Liver (tissue), 9 donors: ENCODE measurements around the gene CAMKMT. TPM values are rescaled to one million over a fixed set of nuclear protein-coding genes. Genes with fewer than 3 reads are reported as not detected.

Experiments used
- DNase-seq: peaks from one replicate; pipeline ENCODE4 v3.0.0-alpha.2; 2017; ENCODE audit warnings: low spot score
- H3K27ac ChIP-seq, 2 donors: one replicate each; pipeline ENCODE4 v1.7.0; 2013; ENCODE audit warnings: inconsistent platforms in 2 of 2, low read length in 2 of 2, control low read depth in 1 of 2, low read depth in 1 of 2, mild to moderate bottlenecking in 1 of 2
- H3K27me3 ChIP-seq, 4 donors: one replicate each; pipeline versions ENCODE4 v1.6.1 to v1.7.0; 2013; ENCODE audit warnings: low read length in 3 of 4, inconsistent platforms in 1 of 4, mild to moderate bottlenecking in 1 of 4, moderate library complexity in 1 of 4; ENCODE audit not compliant: control insufficient read depth in 4 of 4, insufficient read depth in 4 of 4
- H3K36me3 ChIP-seq, 4 donors: one replicate each; pipeline versions ENCODE4 v1.6.1 to v1.7.0; 2013; ENCODE audit warnings: low read length in 3 of 4, mild to moderate bottlenecking in 3 of 4, low read depth in 1 of 4, moderate library complexity in 1 of 4; ENCODE audit not compliant: control insufficient read depth in 4 of 4, insufficient read depth in 3 of 4
- H3K4me1 ChIP-seq, 4 donors: one replicate each; pipeline versions ENCODE4 v1.6.1 to v1.7.0; 2013; ENCODE audit warnings: low read length in 3 of 4, mild to moderate bottlenecking in 3 of 4, moderate library complexity in 1 of 4; ENCODE audit not compliant: control insufficient read depth in 4 of 4, insufficient read depth in 4 of 4
- H3K4me3 ChIP-seq, 3 donors: one replicate each; pipeline versions ENCODE4 v1.6.1 to v1.7.0; 2013; ENCODE audit warnings: low read length in 3 of 3, control low read depth in 1 of 3, low read depth in 1 of 3, mild to moderate bottlenecking in 1 of 3
- H3K9ac ChIP-seq, 2 donors: one replicate each; pipeline ENCODE4 v1.7.0; 2013; ENCODE audit warnings: low read length in 2 of 2, mild to moderate bottlenecking in 2 of 2, moderate library complexity in 2 of 2, control low read depth in 1 of 2, low read depth in 1 of 2
- H3K9me3 ChIP-seq, 4 donors: one replicate each; pipeline versions ENCODE4 v1.6.1 to v1.7.0; 2013; ENCODE audit warnings: low read length in 3 of 4; ENCODE audit not compliant: control insufficient read depth in 4 of 4
- ATF3 ChIP-seq: IDR thresholded peaks from 2 replicates; pipeline ENCODE4 v1.6.1; 2016; ENCODE audit warnings: antibody characterized with exemption
- CTCF ChIP-seq: fragments of 150-350 bp; IDR thresholded peaks from 2 replicates; pipeline ENCODE4 v1.5.1; 2017; ENCODE audit warnings: improper control_type of control experiment, low read depth, low read length; ENCODE audit not compliant: missing input control
- EGR1 ChIP-seq, 2 donors: IDR thresholded peaks; 2 replicates each; pipeline ENCODE4 v1.6.1; 2016 to 2018; ENCODE audit warnings: antibody characterized with exemption in 2 of 2, low read depth in 2 of 2
- FOXA1 ChIP-seq: IDR thresholded peaks from 2 replicates; pipeline ENCODE4 v1.6.1; 2016; ENCODE audit warnings: antibody characterized with exemption
- FOXA2 ChIP-seq: IDR thresholded peaks from 2 replicates; pipeline ENCODE4 v1.6.1; 2016; ENCODE audit warnings: antibody characterized with exemption
- GABPA ChIP-seq, 2 donors: IDR thresholded peaks in 1 of 2; conservative IDR thresholded peaks in 1 of 2; 2 replicates each; pipeline ENCODE4 v1.6.1; 2016; ENCODE audit warnings: antibody characterized with exemption in 2 of 2, mild to moderate bottlenecking in 1 of 2, moderate library complexity in 1 of 2
- HNF4A ChIP-seq, 2 donors: conservative IDR thresholded peaks; 2 replicates each; pipeline ENCODE4 v1.6.1; 2016; ENCODE audit warnings: antibody characterized with exemption in 2 of 2, mild to moderate bottlenecking in 2 of 2
- HNF4G ChIP-seq: IDR thresholded peaks from 2 replicates; pipeline ENCODE4 v1.6.1; 2016; ENCODE audit warnings: antibody characterized with exemption
- JUND ChIP-seq, 2 donors: IDR thresholded peaks; 2 replicates each; pipeline ENCODE4 v1.6.1; 2016; ENCODE audit warnings: antibody characterized with exemption in 2 of 2
- MAX ChIP-seq: IDR thresholded peaks from 2 replicates; pipeline ENCODE4 v1.6.1; 2016; ENCODE audit warnings: antibody characterized with exemption
- NR2F2 ChIP-seq: IDR thresholded peaks from 2 replicates; pipeline ENCODE4 v1.6.1; 2016; ENCODE audit warnings: antibody characterized with exemption
- RAD21 ChIP-seq, 2 donors: IDR thresholded peaks; 2 replicates each; pipeline ENCODE4 v1.6.1; 2016; ENCODE audit warnings: antibody characterized with exemption in 2 of 2, mild to moderate bottlenecking in 2 of 2
- REST ChIP-seq: IDR thresholded peaks from 2 replicates; pipeline ENCODE4 v1.6.1; 2016; ENCODE audit warnings: antibody characterized with exemption, mild to moderate bottlenecking
- RXRA ChIP-seq, 2 donors: IDR thresholded peaks; 2 replicates each; pipeline ENCODE4 v1.6.1; 2017 to 2018; ENCODE audit warnings: antibody characterized with exemption in 2 of 2, mild to moderate bottlenecking in 1 of 2
- SP1 ChIP-seq: IDR thresholded peaks from 2 replicates; pipeline ENCODE4 v1.6.1; 2018; ENCODE audit warnings: antibody characterized with exemption, mild to moderate bottlenecking
- TAF1 ChIP-seq: conservative IDR thresholded peaks from 2 replicates; pipeline ENCODE4 v1.6.1; 2016; ENCODE audit warnings: antibody characterized with exemption, mild to moderate bottlenecking
- YY1 ChIP-seq: IDR thresholded peaks from 2 replicates; pipeline ENCODE4 v1.6.1; 2016; ENCODE audit warnings: antibody characterized with exemption, mild to moderate bottlenecking
- ZBTB33 ChIP-seq: IDR thresholded peaks from 2 replicates; pipeline ENCODE4 v1.6.1; 2016; ENCODE audit warnings: antibody characterized with exemption
- WGBS: extraction: QIAGEN DNeasy Blood & Tissue Kit; methylation state at CpG from one replicate; pipeline ENCODE4 v1.1.7; 2013; 5-methylcytosine and 5-hydroxymethylcytosine counted together
- polyA plus RNA-seq, 2 donors: library from polyadenylated mRNA; stranded (reverse) in 1 of 2; unstranded in 1 of 2; fragments of 200-250 nt in 1 of 2; fragments of >200 nt in 1 of 2; fragmentation: Nextera tagmentation in 1 of 2; extraction: Ambion mirVana in 1 of 2; gene quantifications; one replicate each; pipeline versions ENCODE4 v1.2.1 to v1.2.3, GENCODE V29; 2013 to 2015
- total RNA-seq, 2 donors: library from RNA; depleted of rRNA; stranded (reverse); fragments of >200 nt; gene quantifications; one replicate each; pipeline ENCODE4 v1.2.3, GENCODE V29; 2014
- donor health status: healthy.
- donor health status: healthy.
- donor health status: healthy.
- donor health status: healthy.
- donor health status: healthy.

CAMKMT gene
- total and polyA plus RNA-seq, 4 donors: 1.5 to 12.7 (median 7.1) TPM

- TF ChIP-seq REST: no peak
- no peak for TF ChIP-seq CTCF
These were observed 183.3 kb downstream of the CAMKMT start (continued) for GRCh38 chr2:44545005-44545404.

- no peak overlapping the region for H3K4me3 ChIP-seq
- H3K4me1 ChIP-seq: peaks cover 4 to 32% (median 18%) of the 10 kb centered on the region in 4 donors
- no peak overlapping the region for H3K9ac ChIP-seq
- DNase-seq: no peak
- no peaks in the 10 kb centered on the region for H3K9me3 ChIP-seq
- TF ChIP-seq TAF1 (no peak), NR2F2 (no peak), HNF4A (conservative IDR thresholded peaks at IDR 0.05) (peak; percentile 16 to 19), GABPA (IDR thresholded peaks at IDR 0.05 in 1 of 2, conservative IDR thresholded peaks at IDR 0.05 in 1 of 2) (no peak), EGR1 (IDR thresholded peaks at IDR 0.05; ENCODE audit: low read depth in 2 of 2) (no peak), FOXA2 (no peak), SP1 (peak; percentile 29), FOXA1 (no peak), ZBTB33 (no peak), CTCF (no peak), REST (no peak), RXRA (IDR thresholded peaks at IDR 0.05) (no peak), RAD21 (IDR thresholded peaks at IDR 0.05) (peak in 1 of 2 donors; percentile 30), JUND (IDR thresholded peaks at IDR 0.05) (no peak), HNF4G (no peak), MAX (no peak), ATF3 (no peak), YY1 (no peak)
- H3K36me3 ChIP-seq: no peaks in the 10 kb centered on the region
- no peak overlapping the region for H3K27ac ChIP-seq
- H3K27me3 ChIP-seq: no peaks in the 10 kb centered on the region
- 42% methylated on average over 2 of the region's 2 CpGs for WGBS
These were observed 184.8 kb downstream of the CAMKMT start for GRCh38 chr2:44546459-44547127.
